GM12801 (cell line): ENCODE results near the gene OCRL.

Experiments
- TF ChIP-seq, protein P1 (sequence below): IDR thresholded peaks from one replicate; pipeline ENCODE4 v1.5.1; 2011; ENCODE audit warnings: control low read depth; ENCODE audit not compliant: insufficient read length; ENCODE audit errors: extremely low read depth

The OCRL gene

DNA sequence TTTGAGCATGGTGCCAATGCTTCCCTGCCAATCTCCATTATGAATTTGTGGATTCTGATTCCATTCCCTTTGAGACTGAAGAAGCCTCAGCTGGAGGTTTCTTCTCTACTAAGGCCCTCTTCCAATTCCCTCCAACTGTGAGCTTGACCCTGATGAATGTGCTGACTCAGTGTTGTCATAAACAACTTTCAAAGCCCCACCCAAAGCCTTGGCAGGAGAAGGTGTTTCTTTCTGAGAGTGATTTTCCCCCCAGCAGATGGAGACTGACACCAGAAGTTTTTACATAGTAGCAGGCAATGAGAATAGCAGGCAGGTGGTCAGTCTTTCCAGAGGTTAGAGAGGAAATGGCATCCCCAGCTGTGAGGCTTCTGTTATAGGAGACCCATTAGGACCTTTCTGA lies 53.1 kb downstream of the OCRL start:
- TF ChIP-seq, protein P1, sequence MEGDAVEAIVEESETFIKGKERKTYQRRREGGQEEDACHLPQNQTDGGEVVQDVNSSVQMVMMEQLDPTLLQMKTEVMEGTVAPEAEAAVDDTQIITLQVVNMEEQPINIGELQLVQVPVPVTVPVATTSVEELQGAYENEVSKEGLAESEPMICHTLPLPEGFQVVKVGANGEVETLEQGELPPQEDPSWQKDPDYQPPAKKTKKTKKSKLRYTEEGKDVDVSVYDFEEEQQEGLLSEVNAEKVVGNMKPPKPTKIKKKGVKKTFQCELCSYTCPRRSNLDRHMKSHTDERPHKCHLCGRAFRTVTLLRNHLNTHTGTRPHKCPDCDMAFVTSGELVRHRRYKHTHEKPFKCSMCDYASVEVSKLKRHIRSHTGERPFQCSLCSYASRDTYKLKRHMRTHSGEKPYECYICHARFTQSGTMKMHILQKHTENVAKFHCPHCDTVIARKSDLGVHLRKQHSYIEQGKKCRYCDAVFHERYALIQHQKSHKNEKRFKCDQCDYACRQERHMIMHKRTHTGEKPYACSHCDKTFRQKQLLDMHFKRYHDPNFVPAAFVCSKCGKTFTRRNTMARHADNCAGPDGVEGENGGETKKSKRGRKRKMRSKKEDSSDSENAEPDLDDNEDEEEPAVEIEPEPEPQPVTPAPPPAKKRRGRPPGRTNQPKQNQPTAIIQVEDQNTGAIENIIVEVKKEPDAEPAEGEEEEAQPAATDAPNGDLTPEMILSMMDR = no peak

DNA sequence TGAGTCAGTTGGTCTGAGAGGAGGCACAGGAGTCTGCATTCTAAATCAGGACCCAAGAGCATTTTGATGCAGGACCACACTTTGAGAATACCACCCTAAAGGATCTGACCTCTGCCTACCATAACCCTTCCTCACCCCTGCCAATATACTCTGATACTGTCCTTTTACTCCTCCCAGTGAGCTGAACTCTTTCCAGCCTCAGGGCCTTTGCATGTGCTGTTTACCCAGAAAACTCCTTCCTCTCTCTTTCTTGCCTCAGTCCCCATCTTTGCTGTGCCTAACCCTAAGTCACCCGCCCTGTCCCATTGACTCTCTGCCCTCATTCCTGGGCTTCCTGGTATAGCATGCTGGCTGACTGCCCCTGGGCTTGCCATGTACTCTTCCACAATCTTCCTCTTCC lies 54.7 kb downstream of the OCRL start:
- TF ChIP-seq, protein P1 = no peak

DNA sequence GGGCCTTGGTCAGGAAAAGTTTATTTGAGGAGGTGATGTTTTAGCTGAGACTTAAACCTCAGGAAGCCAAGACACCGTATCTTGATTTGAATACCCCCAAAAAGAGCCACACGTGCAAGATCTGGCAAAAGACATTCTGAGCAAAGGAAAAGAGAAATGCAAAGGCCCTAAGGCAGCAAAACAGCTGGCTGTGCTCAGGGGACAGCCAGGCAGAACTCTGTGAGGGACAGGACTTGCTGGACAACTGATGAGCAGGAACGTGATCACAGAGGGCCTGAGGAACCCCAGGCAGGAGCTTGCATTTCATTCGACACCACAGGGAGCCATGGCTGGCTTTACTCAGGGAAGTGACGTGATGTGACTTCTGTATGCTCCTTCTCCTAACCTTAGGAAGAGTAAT lies 56.0 kb downstream of the OCRL start:
- TF ChIP-seq, protein P1 = no peak

DNA sequence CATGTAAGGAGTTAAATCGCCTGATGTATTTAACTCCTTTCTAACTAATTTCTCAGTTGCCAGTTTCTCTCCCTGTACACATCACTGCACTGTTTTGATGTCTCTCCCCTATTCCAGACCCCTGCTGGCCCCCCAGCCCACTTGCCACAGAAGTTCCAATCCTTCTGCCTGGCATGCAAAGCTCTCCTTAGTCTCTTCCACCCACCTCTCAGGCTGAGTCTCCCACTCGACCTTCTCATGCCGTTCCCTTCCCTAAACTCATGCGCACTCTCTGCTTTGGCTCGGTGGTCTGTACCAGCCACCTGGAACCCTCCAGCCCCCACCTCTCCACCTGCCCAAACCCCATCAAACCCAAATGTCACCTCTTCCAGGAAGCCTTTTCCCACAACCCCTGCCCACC lies 57.8 kb downstream of the OCRL start:
- TF ChIP-seq, protein P1 = no peak

DNA sequence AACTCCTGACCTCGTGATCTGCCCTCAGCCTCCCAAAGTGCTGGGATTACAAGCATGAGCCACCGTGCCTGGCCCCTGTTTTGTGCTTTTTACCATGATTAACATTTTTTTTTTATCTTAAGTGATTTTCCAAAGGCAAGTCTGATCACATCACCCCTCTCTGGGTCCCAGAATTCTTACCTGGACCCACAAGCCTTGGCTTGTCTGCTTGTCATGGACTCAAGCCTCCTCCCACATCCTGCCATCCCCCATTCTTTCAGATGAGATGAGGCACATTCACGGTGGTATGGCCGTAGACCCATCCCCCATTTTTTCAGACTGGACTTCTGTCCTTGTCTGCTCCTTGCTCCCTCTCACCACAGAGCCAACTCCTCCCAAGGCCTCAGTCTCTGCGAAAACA lies 59.4 kb downstream of the OCRL start:
- TF ChIP-seq, protein P1 = no peak

DNA sequence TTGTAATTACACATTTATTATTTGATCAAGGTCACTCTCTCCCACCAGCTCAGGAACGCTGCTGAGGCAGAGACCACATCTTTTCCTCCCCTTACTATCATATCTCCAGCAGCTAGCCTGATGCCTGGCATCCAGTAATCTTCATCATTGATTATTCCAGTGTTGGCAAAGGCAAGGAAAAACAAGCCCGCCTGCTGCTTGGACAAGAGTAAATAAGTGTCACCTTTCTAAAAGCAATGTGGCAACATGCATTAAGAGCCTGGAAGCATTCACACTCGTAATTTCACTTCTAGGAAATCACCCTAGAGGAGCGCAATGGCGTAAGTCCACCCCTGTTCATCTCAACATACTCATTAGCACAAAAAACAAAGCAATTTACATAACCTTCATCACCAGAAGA lies 59.9 kb downstream of the OCRL start:
- TF ChIP-seq, protein P1 = no peak

DNA sequence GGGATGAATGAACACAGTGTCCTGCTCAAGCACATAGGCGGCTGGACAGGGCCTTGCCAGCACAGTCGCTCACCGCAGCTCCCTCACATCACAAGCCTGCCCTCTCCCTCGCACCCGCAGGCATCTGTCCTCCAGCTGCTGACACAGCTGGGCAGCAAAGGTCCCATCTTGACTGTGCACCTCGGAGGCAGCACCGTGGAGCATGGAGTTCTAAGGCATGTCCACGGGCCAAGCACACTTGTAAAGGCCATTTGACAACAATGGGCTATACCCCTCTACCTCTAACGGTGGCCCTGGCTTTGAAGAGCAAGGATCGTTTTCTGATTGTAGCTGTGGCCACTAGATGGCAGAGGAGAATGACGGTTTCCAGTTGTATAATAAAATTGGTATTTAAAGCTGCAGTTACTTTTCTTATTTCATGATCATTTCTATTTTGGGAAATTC lies 60.9 kb downstream of the OCRL start:
- TF ChIP-seq, protein P1 = no peak

DNA sequence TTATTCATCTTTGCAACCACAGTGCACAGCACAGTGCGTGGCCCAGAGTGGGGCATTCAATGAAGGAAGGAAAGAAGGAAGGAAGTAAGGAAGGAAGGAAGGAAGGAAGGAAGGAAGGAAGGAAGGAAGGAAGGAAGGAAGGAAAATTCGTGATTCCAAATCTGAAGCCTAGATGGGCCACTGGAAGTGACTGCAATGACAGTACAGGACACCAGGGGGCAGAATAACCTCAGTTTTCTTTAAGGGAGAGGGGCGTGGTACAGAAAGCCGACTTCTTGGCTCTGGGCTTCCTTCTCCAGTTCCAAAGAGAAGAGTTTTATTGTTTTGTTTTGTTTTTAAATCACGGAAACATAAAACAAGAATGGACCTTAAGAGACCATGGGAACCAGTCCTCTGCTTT lies 66.9 kb downstream of the OCRL start:
- TF ChIP-seq, protein P1 = no peak
